ENCODE measurements around the gene ACTA2.

ACTA2 gene

DNA sequence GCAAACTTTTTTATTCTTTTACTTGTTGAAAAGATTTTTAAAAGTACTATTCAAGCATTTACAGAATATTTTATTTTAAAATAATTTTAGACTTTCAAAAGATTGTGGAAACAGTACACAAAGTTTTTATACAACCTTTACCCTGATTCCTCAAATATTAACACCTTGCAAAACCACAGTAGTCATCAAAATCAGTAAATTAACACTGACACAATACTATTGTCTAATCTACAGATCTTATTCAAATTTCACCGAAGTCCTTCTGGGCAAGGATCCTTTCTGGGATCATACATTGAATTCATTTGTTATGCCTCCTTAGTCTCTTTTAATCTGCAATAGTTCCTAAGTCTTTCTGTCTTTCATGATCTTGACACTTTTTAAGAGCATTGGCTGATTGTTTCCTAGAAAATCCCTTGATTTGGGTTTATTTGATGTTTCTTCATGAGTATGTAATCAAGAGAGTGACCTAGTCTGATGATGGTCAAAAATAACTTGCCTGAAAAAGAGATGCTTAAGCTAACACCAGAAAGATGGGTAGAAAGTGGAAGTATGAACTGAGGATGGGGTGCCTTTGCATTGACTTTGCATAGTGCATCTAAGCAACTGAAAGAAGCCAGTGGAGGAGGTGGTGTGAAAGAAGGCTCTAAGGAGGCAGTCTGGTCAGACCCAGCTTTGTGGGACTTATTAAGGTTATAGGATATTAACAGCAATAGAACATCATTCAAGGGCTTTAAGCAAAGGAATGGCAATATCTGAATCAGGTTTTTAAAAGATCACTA lies 62.8 kb downstream of the ACTA2 start:
- no peak for DNase-seq

DNA sequence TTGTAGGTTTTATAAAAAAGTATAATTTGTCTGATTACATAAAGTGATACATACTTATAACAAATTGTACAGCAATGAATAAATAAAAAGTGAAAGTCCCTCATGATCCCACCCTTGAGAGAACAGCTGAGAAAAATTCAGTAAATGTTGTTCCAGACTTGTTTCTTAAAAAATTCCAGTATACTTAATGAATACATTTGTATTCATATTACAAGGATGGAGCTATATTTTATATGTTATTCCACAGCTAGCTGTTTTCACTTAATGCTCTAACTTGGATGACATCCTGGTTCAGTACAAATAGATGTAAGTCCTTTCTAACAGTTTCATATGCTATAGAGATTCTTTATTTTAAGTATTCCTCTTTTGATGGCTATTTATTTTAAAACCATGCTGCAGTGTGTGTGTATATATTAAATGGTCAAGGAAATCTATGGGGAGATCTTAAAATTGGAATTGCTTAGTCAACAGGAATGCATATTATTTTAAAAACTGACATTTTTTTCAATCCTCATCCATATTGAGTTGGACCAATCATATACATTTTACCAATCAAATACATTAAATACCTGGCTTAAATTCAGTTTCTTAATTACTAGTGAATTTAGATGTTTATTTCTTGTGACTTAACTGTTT lies 63.6 kb downstream of the ACTA2 start:
- no peak for DNase-seq

DNA sequence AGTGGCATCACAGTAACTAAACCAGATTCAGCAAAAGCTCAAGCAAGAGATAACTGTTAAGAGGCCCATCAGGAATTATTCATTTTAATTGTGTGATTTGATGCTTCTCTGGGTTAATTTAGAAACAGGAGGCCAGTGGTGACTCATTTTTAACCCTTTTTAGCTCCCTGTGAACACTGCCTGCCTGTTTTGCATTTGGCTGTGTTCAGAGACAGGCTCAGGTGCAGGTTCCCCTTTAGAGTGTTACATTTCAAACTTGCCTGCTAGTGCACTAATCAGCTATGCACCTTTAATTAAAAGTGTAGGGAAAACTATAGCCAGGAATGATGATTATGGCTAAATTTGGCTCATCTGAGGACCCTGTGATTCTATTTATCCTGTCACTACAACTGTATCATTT lies 66.0 kb downstream of the ACTA2 start:
- peak; percentile 29 for DNase-seq

Measured in activated CD4-positive, alpha-beta T cell treated with anti-CD3 and anti-CD28 coated beads for 48 hours (primary cell).